Stomach (tissue), 9 donors: ENCODE measurements around the gene MRPL45. TPM values are rescaled to one million over a fixed set of nuclear protein-coding genes. Genes with fewer than 3 reads are reported as not detected.

Source experiments
- DNase-seq, 2 donors: peaks; one replicate each; pipeline versions ENCODE4 v3.0.0 to v3.0.0-alpha.2; 2013 to 2019
- H3K27ac ChIP-seq, 5 donors: fragments of 200-600 bp in 4 of 5; sonication (generic) in 4 of 5; one replicate each; pipeline ENCODE4 v1.5.1; 2013 to 2019; ENCODE audit warnings: mild to moderate bottlenecking in 1 of 5, moderate library complexity in 1 of 5
- H3K27me3 ChIP-seq, 3 donors: fragments of 200-600 bp; sonication (generic); one replicate each; pipeline ENCODE4 v1.5.1; 2017 to 2019; ENCODE audit warnings: mixed run types in 1 of 3
- H3K36me3 ChIP-seq, 4 donors: fragments of 200-600 bp; sonication (generic); 1 replicate in 3 of 4; 2 replicates in 1 of 4; pipeline ENCODE4 v1.5.1; 2016 to 2019
- H3K4me1 ChIP-seq, 4 donors: fragments of 200-600 bp; sonication (generic); one replicate each; pipeline ENCODE4 v1.5.1; 2016 to 2019
- H3K4me3 ChIP-seq, 4 donors: fragments of 200-600 bp; sonication (generic) in 3 of 4; one replicate each; pipeline ENCODE4 v1.5.1; 2016 to 2019; ENCODE audit warnings: mild to moderate bottlenecking in 1 of 4
- H3K9me3 ChIP-seq, 4 donors: fragments of 200-600 bp; sonication (generic); one replicate each; pipeline ENCODE4 v1.5.1; 2016 to 2019
- EP300 ChIP-seq: sonication (generic); formaldehyde crosslinking; IDR thresholded peaks from one replicate; pipeline ENCODE4 v1.6.1; 2017; ENCODE audit warnings: antibody characterized with exemption
- POLR2A ChIP-seq, 4 donors: fragments of 450-650 bp; IDR thresholded peaks; one replicate each; pipeline ENCODE4 v1.6.1; 2016; ENCODE audit warnings: antibody characterized with exemption in 4 of 4, control low read depth in 2 of 4, mild to moderate bottlenecking in 1 of 4, moderate library complexity in 1 of 4
- POLR2AphosphoS5 ChIP-seq, 3 donors: sonication (generic); formaldehyde crosslinking; IDR thresholded peaks; one replicate each; pipeline ENCODE4 v1.6.1; 2016; ENCODE audit warnings: antibody characterized with exemption in 3 of 3
- WGBS, 5 donors: extraction: QIAGEN DNeasy Blood & Tissue Kit in 3 of 5; methylation state at CpG; one replicate each; pipeline versions ENCODE4 v1.1.5 to v1.1.7; 2013 to 2018; 5-methylcytosine and 5-hydroxymethylcytosine counted together
- intact Hi-C: fragments of 100-400 bp; cut with DNase I; formaldehyde crosslinking; loops from one replicate; pipeline ENCODE4 v1.15.1; 2023; ENCODE audit warnings: low total_unique reads
- polyA plus RNA-seq, 3 donors: library from polyadenylated mRNA; stranded (reverse); fragments of 200-250 nt; gene quantifications; one replicate each; pipeline ENCODE4 v1.2.3, GENCODE V29; 2013
- total RNA-seq, 5 donors: library from RNA; depleted of rRNA; stranded (reverse); fragments of >200 nt; gene quantifications; one replicate each; pipeline versions ENCODE4 v1.1.0 to v1.2.3, GENCODE V29; 2014 to 2016
- TF ChIP-seq, protein P1 (sequence below), 7 experiments: fragments of 450-650 bp in 4 of 7; fragments of 200-600 bp in 3 of 7; sonication (generic) in 3 of 7; IDR thresholded peaks; one replicate each; pipeline ENCODE4 v1.5.1; 2016 to 2019; ENCODE audit warnings: antibody characterized with exemption in 7 of 7, control low read depth in 2 of 7, mild to moderate bottlenecking in 1 of 7
- donor health status: healthy with polysubstance abuse.
- donor health status: Bipolar disorder and iron deficiency.
- donor health status: healthy.

MRPL45 gene
- total and polyA plus RNA-seq, 8 donors: 5.4 to 49.2 (median 22.8) TPM

DNA sequence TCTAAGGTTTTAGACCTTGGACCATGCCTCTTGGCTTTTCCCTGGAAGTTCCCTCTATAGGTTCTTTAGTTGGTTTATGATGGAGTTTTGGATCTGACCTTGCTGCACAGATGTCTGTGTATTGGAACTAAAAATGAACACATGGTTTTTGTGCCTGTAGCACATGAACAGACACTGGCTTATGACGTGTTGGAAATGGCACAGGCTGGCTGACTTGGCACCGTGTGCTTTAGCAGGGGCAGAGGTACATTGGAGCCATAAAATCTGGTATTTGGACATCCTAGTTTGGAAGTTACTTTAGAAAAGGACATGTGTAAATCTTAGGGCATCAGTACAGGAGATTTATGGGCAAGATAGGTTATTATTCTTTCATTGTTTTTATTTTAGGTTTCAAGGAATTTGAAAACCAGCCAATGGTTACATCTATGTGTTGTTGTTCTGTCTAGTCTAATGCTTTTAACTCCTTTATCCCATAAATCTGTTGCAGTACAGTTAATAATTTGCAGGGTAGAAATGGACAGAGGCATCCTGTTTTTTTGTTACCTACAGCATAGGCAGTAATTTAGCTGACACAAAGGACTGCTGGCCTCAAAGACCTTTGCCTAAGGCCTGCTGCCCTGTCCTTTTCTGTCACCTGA is 60.6 kb downstream of the MRPL45 start:
- TF ChIP-seq EP300: no peak
- no peak for TF ChIP-seq POLR2A (IDR thresholded peaks at IDR 0.05)
- Histone ChIP-seq H3K4me1 (peaks cover 25 to 73% (median 48%) of the 10 kb centered on the region in 4 donors), H3K27ac (peak overlapping the region in 2 of 5 donors; percentile 20 to 33), H3K9me3 (no peaks in the 10 kb centered on the region), H3K27me3 (no peaks in the 10 kb centered on the region), H3K4me3 (no peak overlapping the region), H3K36me3 (peaks cover 0 to 11% (median 7%) of the 10 kb centered on the region in 4 donors)
- WGBS, 5 donors: 28 to 60% (median 45%) methylated on average over 2 of the region's 2 CpGs
- DNase-seq: no peak
- intact Hi-C loops: no loop called here

DNA sequence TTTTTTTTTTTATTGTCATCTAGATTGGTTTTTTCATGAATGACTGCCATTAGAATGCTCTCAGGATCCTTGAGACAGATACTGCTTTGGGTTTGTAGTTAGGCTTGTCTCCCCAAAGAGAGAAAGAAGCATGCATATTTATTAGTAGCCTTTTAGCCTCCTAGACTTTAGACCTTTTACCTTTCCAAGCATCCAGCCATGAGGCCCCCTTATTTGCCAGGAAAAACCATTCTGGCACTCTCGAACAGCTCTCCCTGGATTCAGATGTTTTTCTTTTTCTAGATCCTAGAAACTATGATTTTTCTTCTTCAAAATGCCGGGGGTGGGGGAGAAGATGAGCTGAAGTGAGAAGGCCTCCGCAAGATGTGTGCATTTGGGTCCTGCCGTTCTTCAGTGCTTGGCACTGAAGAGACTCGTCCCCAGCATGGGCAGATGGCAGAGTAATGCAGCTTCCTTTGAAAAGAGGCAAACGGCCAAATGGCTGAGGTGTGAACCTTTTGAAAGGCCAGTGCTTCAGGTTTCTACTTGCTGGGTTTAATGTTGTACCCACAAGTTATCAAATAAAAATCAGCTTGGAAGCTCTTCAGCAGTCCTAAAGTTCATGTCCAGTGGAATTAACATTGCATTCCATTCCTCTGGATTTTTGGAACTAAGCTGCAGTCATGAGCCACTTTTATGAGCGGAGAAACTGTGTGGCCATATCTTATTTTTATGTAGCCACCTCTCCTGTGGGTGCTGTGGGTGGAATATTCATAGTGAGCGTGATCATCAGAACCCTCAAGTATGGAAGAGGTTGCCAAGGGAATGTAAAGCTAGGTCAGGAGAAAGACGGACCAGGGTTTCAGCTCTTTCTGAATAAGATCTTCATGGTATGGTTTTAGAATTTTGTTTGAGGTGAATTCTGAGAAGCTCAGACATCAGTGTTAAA is 61.9 kb downstream of the MRPL45 start:
- TF ChIP-seq POLR2A (IDR thresholded peaks at IDR 0.05): no peak
- TF ChIP-seq EP300: no peak
- TF ChIP-seq, protein P1, sequence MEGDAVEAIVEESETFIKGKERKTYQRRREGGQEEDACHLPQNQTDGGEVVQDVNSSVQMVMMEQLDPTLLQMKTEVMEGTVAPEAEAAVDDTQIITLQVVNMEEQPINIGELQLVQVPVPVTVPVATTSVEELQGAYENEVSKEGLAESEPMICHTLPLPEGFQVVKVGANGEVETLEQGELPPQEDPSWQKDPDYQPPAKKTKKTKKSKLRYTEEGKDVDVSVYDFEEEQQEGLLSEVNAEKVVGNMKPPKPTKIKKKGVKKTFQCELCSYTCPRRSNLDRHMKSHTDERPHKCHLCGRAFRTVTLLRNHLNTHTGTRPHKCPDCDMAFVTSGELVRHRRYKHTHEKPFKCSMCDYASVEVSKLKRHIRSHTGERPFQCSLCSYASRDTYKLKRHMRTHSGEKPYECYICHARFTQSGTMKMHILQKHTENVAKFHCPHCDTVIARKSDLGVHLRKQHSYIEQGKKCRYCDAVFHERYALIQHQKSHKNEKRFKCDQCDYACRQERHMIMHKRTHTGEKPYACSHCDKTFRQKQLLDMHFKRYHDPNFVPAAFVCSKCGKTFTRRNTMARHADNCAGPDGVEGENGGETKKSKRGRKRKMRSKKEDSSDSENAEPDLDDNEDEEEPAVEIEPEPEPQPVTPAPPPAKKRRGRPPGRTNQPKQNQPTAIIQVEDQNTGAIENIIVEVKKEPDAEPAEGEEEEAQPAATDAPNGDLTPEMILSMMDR (IDR thresholded peaks at IDR 0.05): no peak
- no peak for TF ChIP-seq POLR2AphosphoS5 (IDR thresholded peaks at IDR 0.05)
- intact Hi-C loops: no loop called here
- Histone ChIP-seq H3K36me3 (peaks cover 0 to 23% (median 19%) of the 10 kb centered on the region in 4 donors), H3K9me3 (no peaks in the 10 kb centered on the region), H3K4me3 (no peak overlapping the region), H3K4me1 (peaks cover 16 to 60% (median 38%) of the 10 kb centered on the region in 4 donors), H3K27me3 (no peaks in the 10 kb centered on the region), H3K27ac (peak overlapping the region in 1 of 5 donors; percentile 52)
- WGBS, 5 donors: 67 to 73% (median 72%) methylated on average over 9 of the region's 9 CpGs
- no peak for DNase-seq

DNA sequence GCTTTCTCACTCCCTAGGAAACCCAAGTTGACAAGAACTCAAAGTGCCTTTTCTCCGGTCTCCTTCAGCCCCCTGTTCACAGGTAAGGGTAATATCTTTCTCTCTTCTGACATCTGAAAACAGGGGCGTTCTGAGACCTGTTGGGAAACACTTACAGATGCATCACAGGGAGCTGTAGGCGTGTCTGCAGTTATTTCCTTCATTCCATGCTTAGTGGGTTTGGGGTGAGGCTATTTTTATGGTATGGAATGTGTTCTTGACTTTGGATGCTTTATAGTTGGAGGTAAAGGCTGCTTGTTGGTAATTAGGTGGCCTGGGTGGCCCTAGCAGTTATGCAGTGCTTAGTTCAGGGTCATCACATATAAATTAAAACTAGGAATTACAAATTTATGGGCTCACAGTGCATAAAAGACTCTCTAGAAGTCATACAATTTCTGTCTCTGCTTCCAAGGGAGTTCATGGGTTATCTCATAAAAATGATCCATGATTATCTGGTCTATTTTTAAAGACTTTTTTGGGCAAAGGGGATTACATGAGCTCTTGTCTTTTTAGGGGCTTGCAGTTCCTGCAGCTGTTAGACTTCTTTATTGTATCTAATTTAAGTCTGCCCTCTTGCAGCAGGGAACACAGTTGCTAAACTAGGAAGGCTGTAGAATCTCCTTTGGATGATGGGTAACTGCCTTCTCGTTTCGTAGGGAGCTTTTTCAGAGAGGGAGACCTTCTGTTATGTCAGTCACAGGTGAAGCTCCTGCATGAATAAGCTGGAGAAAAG is 64.9 kb downstream of the MRPL45 start:
- Histone ChIP-seq H3K36me3 (peaks cover 10 to 54% (median 47%) of the 10 kb centered on the region in 4 donors), H3K9me3 (no peaks in the 10 kb centered on the region), H3K27ac (no peak overlapping the region), H3K27me3 (no peaks in the 10 kb centered on the region), H3K4me1 (peaks cover 8 to 30% (median 18%) of the 10 kb centered on the region in 4 donors), H3K4me3 (no peak overlapping the region)
- intact Hi-C loops: no loop called here
- TF ChIP-seq, protein P1 (IDR thresholded peaks at IDR 0.05): no peak
- TF ChIP-seq POLR2A (IDR thresholded peaks at IDR 0.05) (no peak), POLR2AphosphoS5 (IDR thresholded peaks at IDR 0.05) (no peak), EP300 (no peak)
- WGBS, 5 donors: 80 to 89% (median 85%) methylated on average over 5 of the region's 5 CpGs
- DNase-seq: no peak

DNA sequence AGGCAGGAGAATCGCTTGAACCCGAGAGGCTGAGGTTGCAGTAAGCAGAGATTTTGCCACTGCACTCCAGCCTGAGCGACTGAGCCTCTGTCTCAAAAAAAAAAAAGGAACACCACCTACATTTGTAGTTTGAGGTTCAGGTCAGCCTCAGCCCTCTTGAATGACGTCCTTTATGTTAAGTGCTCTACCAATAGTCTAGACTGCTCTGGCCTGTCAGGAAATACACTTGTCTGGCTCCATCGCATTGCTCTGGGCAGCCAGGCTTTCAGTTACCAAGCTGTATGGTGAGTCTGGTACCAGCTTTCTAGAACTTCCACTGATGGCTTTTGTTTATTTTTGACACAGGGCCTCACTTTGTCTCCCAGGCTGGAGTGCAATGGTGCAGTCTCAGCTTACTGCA is 66.0 kb downstream of the MRPL45 start:
- Histone ChIP-seq H3K36me3 (peaks cover 19 to 65% (median 58%) of the 10 kb centered on the region in 4 donors), H3K4me1 (peaks cover 0 to 20% (median 8%) of the 10 kb centered on the region in 4 donors), H3K4me3 (no peak overlapping the region), H3K9me3 (no peaks in the 10 kb centered on the region), H3K27me3 (no peaks in the 10 kb centered on the region), H3K27ac (no peak overlapping the region)
- DNase-seq: no peak
- WGBS, 5 donors: 88 to 98% (median 96%) methylated on average over 5 of the region's 5 CpGs
- TF ChIP-seq POLR2AphosphoS5 (IDR thresholded peaks at IDR 0.05): no peak
- no peak for TF ChIP-seq EP300
- TF ChIP-seq, protein P1 (IDR thresholded peaks at IDR 0.05): no peak
- TF ChIP-seq POLR2A (IDR thresholded peaks at IDR 0.05): no peak
- intact Hi-C loops: no loop called here
